Heart left ventricle (tissue), 16 donors: ENCODE measurements around the gene RNASE13. TPM values are rescaled to one million over a fixed set of nuclear protein-coding genes. Genes with fewer than 3 reads are reported as not detected.

Experiments used
- ATAC-seq, 4 donors: fragments of 200-7000 bp; cut with Tn5 transposase; one replicate each; pipeline ENCODE4 v1.9.1; 2020 to 2022; ENCODE audit warnings: moderate library complexity in 4 of 4, mild to moderate bottlenecking in 3 of 4, moderate number of reproducible peaks in 1 of 4
- DNase-seq, 5 donors: peaks; one replicate each; pipeline ENCODE4 v3.0.0-alpha.2; 2020
- H3K27ac ChIP-seq, 12 donors: fragments of 200-600 bp; sonication (generic) in 4 of 12; one replicate each; pipeline versions ENCODE4 v1.5.0 to v1.8.0; 2016 to 2022; ENCODE audit warnings: mild to moderate bottlenecking in 2 of 12
- H3K27me3 ChIP-seq, 9 donors: fragments of 200-600 bp; sonication (generic) in 2 of 9; one replicate each; pipeline versions ENCODE4 v1.5.1 to v1.8.0; 2016 to 2022; ENCODE audit warnings: mild to moderate bottlenecking in 3 of 9
- H3K36me3 ChIP-seq, 9 donors: fragments of 200-600 bp; sonication (generic) in 2 of 9; one replicate each; pipeline versions ENCODE4 v1.5.0 to v1.8.0; 2018 to 2022; ENCODE audit warnings: mild to moderate bottlenecking in 2 of 9
- H3K4me1 ChIP-seq, 12 donors: fragments of 200-600 bp; sonication (generic) in 4 of 12; one replicate each; pipeline versions ENCODE4 v1.5.0 to v1.8.0; 2016 to 2022; ENCODE audit warnings: mild to moderate bottlenecking in 3 of 12
- H3K4me3 ChIP-seq, 12 donors: fragments of 200-600 bp; sonication (generic) in 4 of 12; one replicate each; pipeline versions ENCODE4 v1.5.0 to v1.8.0; 2017 to 2022; ENCODE audit warnings: mild to moderate bottlenecking in 9 of 12, moderate library complexity in 4 of 12
- H3K9me3 ChIP-seq, 12 donors: fragments of 200-600 bp; sonication (generic) in 4 of 12; one replicate each; pipeline versions ENCODE4 v1.5.0 to v1.8.0; 2016 to 2022; ENCODE audit warnings: mild to moderate bottlenecking in 1 of 12
- CTCF ChIP-seq, 12 donors: fragments of 200-600 bp; sonication (generic) in 4 of 12; IDR thresholded peaks; one replicate each; pipeline versions ENCODE4 v1.5.0 to v1.8.0; 2018 to 2022; ENCODE audit warnings: antibody characterized with exemption in 12 of 12, mild to moderate bottlenecking in 5 of 12
- POLR2A ChIP-seq, 2 donors: fragments of 450-650 bp; IDR thresholded peaks; one replicate each; pipeline ENCODE4 v1.6.1; 2017; ENCODE audit warnings: antibody characterized with exemption in 2 of 2, mild to moderate bottlenecking in 2 of 2, moderate library complexity in 2 of 2
- WGBS, 4 donors: extraction: QIAGEN DNeasy Blood & Tissue Kit in 2 of 4; methylation state at CpG; one replicate each; pipeline versions ENCODE4 v1.1.5 to v1.1.7; 2013 to 2018; 5-methylcytosine and 5-hydroxymethylcytosine counted together
- intact Hi-C, 10 donors: fragments of 100-400 bp; cut with DNase I; formaldehyde crosslinking; loops; one replicate each; pipeline versions ENCODE4 v1.11.1 to v1.14.2; 2022
- polyA plus RNA-seq, 2 donors: library from polyadenylated mRNA; stranded (reverse); fragments of 200-250 nt; gene quantifications; one replicate each; pipeline ENCODE4 v1.2.3, GENCODE V29; 2013
- total RNA-seq, 9 donors: library from RNA; depleted of rRNA in 2 of 9; stranded (reverse); fragments of >200 nt in 2 of 9; fragmentation: NEBNext Ultra II Directional in 3 of 9; extraction: Animal tissue kit (Norgen Biotek cat#: 25700) in 3 of 9; gene quantifications; one replicate each; pipeline versions ENCODE4 v1.1.0 to v1.2.4, GENCODE V29; 2016 to 2023
- donor health status: ischemic (EF 13 %, LVEDD 7.1; RV severe dilation, severe dysfunction).
- donor health status: healthy with polysubstance abuse.
- donor health status: DM: no; HTN: yes; CAD: no.
- donor health status: DM: no; HTN: no; CAD: no.
- donor health status: ischemic (EF 25% LVEDD 6.9; RV normal size, moderate dysfunction).
- donor health status: ischemic (EF 25% LVEDD 5.7; RV mildly dilated, moderate dysfunction).
- donor health status: healthy.
- donor health status: DM: yes; HTN: yes; CAD: no.
- donor health status: ischemic (EF 35%, LVEDD 5.7; RV mildly dilated, moderate dysfunction).
- donor health status: nonischemic (EF 11% LVEDD 7.7; RV severe dilation, severe dysfunction).
- donor health status: DM: yes; HTN: yes; CAD: no.
- donor health status: PGD.
- donor health status: ischemic (EF 29% LVEDD 5.4; RV normal size, mild dysfunction).
- donor health status: nonischemic (EF 23%, LVEDD 6.1; RV moderate dilation, normal function).

Gene RNASE13
- total and polyA plus RNA-seq, 11 donors = not detected

GRCh38 chr14:21053184-21054122, 18.8 kb upstream of the RNASE13 start:
- Histone ChIP-seq H3K27ac (no peak overlapping the region), H3K36me3 (no peaks in the 10 kb centered on the region), H3K4me3 (no peak overlapping the region), H3K27me3 (no peaks in the 10 kb centered on the region), H3K4me1 (peaks cover 0 to 7% (median 0%) of the 10 kb centered on the region in 12 donors), H3K9me3 (no peaks in the 10 kb centered on the region)
- 91 to 96% (median 95%) methylated on average over 20 of the region's 20 CpGs for WGBS, 4 donors
- DNase-seq (no peak), ATAC-seq (no peak)
- intact Hi-C loops = no loop called here
- no peak for TF ChIP-seq CTCF (IDR thresholded peaks at IDR 0.05)

DNA sequence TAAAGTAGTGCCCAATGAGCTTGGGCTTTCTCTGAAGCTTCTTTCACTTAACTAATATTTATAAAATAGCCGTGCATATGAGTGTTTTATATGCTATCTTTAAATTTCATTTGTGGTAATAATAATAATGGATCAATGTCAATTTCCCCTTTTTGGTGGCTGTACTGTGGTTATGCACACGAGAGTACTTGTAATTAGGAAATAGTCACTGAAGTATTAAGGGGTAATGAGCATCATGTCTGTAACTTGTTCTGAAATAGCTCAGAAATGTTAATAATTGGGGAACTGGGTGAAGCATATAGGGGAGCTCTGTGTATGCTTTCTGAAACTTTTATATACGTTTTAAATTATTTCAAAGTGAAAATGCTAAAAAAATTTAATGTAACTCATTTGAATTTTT, 16.0 kb upstream of the RNASE13 start:
- Histone ChIP-seq H3K27me3 (no peaks in the 10 kb centered on the region), H3K36me3 (no peaks in the 10 kb centered on the region), H3K4me1 (peaks cover 0 to 14% (median 0%) of the 10 kb centered on the region in 12 donors), H3K4me3 (no peak overlapping the region), H3K27ac (no peak overlapping the region), H3K9me3 (no peaks in the 10 kb centered on the region)
- DNase-seq (no peak), ATAC-seq (no peak)
- intact Hi-C loops = no loop called here
- 85 to 88% (median 87%) methylated on average over 3 of the region's 3 CpGs for WGBS, 4 donors
- TF ChIP-seq CTCF (IDR thresholded peaks at IDR 0.05) (no peak), POLR2A (IDR thresholded peaks at IDR 0.05) (no peak)

- 83 to 92% (median 87%) methylated on average over 3 of the region's 3 CpGs for WGBS, 4 donors
- H3K27me3 ChIP-seq = no peaks in the 10 kb centered on the region
- H3K36me3 ChIP-seq = no peaks in the 10 kb centered on the region
- H3K4me3 ChIP-seq = no peak overlapping the region
- no peaks in the 10 kb centered on the region for H3K9me3 ChIP-seq
- peaks cover 0 to 22% (median 3%) of the 10 kb centered on the region in 12 donors for H3K4me1 ChIP-seq
- H3K27ac ChIP-seq = no peak overlapping the region
- intact Hi-C loops = loop anchor here in 5 of 10 donors (5.0 to 10.0 kb wide), 3 partner anchors 182 to 354 kb away; no protein-coding TSS in a partner anchor
- ATAC-seq (no peak), DNase-seq (no peak)
- TF ChIP-seq POLR2A (IDR thresholded peaks at IDR 0.05) (no peak), CTCF (IDR thresholded peaks at IDR 0.05) (no peak)
These were observed 14.7 kb upstream of the RNASE13 start for GRCh38 chr14:21049271-21049673.

DNA sequence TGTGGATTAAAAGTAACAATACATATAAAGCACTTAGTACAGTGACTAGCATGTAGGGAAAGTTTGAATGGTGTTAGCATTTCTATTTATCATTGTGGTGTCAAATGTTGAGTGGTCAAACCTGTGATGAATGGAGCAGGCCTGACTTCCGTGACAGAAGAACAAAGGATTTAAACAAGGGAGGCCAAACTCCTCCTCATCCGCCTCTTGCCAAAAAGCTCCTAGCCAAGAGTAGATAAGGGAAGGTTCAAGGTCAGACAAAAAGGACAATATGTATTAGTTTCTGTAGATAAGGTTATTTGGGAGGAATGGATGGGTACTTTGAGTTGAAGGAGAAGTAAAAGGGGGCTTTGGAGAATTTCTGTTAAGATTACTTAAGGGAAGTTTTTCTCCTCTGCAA, 14.0 kb upstream of the RNASE13 start:
- Histone ChIP-seq H3K36me3 (no peaks in the 10 kb centered on the region), H3K4me3 (no peak overlapping the region), H3K27me3 (no peaks in the 10 kb centered on the region), H3K4me1 (peaks cover 4 to 28% (median 9%) of the 10 kb centered on the region in 12 donors), H3K9me3 (no peaks in the 10 kb centered on the region), H3K27ac (peak overlapping the region in 1 of 12 donors; percentile 8)
- DNase-seq (no peak), ATAC-seq (peak in 3 of 4 donors; percentile 20 to 42 (median 32))
- intact Hi-C loops = loop anchor here in 5 of 10 donors (5.0 to 10.0 kb wide), 3 partner anchors 181 to 354 kb away; no protein-coding TSS in a partner anchor
- 27 to 52% (median 39%) methylated on average over 2 of the region's 2 CpGs for WGBS, 4 donors
- no peak for TF ChIP-seq POLR2A (IDR thresholded peaks at IDR 0.05)
- TF ChIP-seq CTCF (IDR thresholded peaks at IDR 0.05) = no peak
